SK-N-SH (cell line): ENCODE measurements around the gene ZYG11A. TPM values are rescaled to one million over a fixed set of nuclear protein-coding genes. Genes with fewer than 3 reads are reported as not detected.

Experiments
- CTCF ChIA-PET: fragments of 300-600, 350-600 bp; formaldehyde crosslinking; extraction: SDS; loops from one replicate; lab custom pipeline; 2021; lab: Yijun Ruan, JAX
- POLR2A ChIA-PET: fragments of 350-600 bp; sonication (Branson Sonifier 250); formaldehyde crosslinking; extraction: SDS; loops from one replicate; lab custom pipeline; 2020; ENCODE audit warnings: antibody characterized with exemption, inconsistent platforms; lab: Yijun Ruan, JAX
- DNase-seq: peaks from one replicate; pipeline ENCODE4 v3.0.0; 2012
- H2AFZ ChIP-seq: fragments of 200-600 bp; sonication (generic); 2 replicates; pipeline ENCODE4 v1.8.1; 2016; ENCODE audit warnings: antibody characterized with exemption, mild to moderate bottlenecking, low read depth
- H3F3A ChIP-seq: fragments of 200-600 bp; sonication (generic); replicated peaks from 2 replicates; pipeline ENCODE3; 2016; ENCODE audit warnings: antibody characterized with exemption, mild to moderate bottlenecking; ENCODE audit not compliant: insufficient read depth
- H3K27ac ChIP-seq, 2 experiments: fragments of 200-500 bp in 1 of 2; fragments of 200-600 bp in 1 of 2; sonication (Bioruptor generic) in 1 of 2; sonication (generic), shearing (Covaris generic) in 1 of 2; 2 replicates each; pipeline versions ENCODE4 v1.5.1 to v1.6.1; 2014 to 2016; ENCODE audit warnings: low read depth in 2 of 2, inconsistent platforms in 1 of 2, low read length in 1 of 2, mild to moderate bottlenecking in 1 of 2, mixed read lengths in 1 of 2
- H3K27me3 ChIP-seq: fragments of 200-600 bp; sonication (generic), shearing (Covaris generic); 2 replicates; pipeline ENCODE4 v1.6.1; 2016; ENCODE audit warnings: mixed run types; ENCODE audit not compliant: insufficient read depth
- H3K36me3 ChIP-seq, 2 experiments: fragments of 200-500 bp in 1 of 2; fragments of 200-600 bp in 1 of 2; sonication (Bioruptor generic) in 1 of 2; sonication (generic) in 1 of 2; replicated peaks in 1 of 2; 2 replicates each; pipeline versions ENCODE3 to v1.5.1; 2014 to 2016; ENCODE audit warnings: low read length in 1 of 2, mild to moderate bottlenecking in 1 of 2; ENCODE audit not compliant: insufficient read depth in 2 of 2, control insufficient read depth in 1 of 2
- H3K4me1 ChIP-seq, 2 experiments: fragments of 200-500 bp in 1 of 2; fragments of 200-600 bp in 1 of 2; sonication (Bioruptor generic) in 1 of 2; sonication (generic), shearing (Covaris generic) in 1 of 2; 2 replicates each; pipeline versions ENCODE4 v1.5.1 to v1.6.1; 2014 to 2016; ENCODE audit warnings: low read depth in 1 of 2, low read length in 1 of 2, mixed run types in 1 of 2; ENCODE audit not compliant: insufficient read depth in 2 of 2, control insufficient read depth in 1 of 2
- H3K4me2 ChIP-seq: fragments of 200-600 bp; sonication (generic), shearing (Covaris generic); 2 replicates; pipeline ENCODE4 v1.6.1; 2017; ENCODE audit warnings: mixed run types
- H3K4me3 ChIP-seq, 2 experiments: fragments of 200-500 bp in 1 of 2; fragments of 200-600 bp in 1 of 2; sonication (Bioruptor generic) in 1 of 2; sonication (generic), shearing (Covaris generic) in 1 of 2; 2 replicates each; pipeline versions ENCODE4 v1.5.1 to v1.8.1; 2014 to 2016; ENCODE audit warnings: low read depth in 2 of 2, inconsistent platforms in 1 of 2, low read length in 1 of 2, mild to moderate bottlenecking in 1 of 2, mixed read lengths in 1 of 2, moderate library complexity in 1 of 2
- H3K79me2 ChIP-seq: fragments of 200-600 bp; sonication (generic); 2 replicates; pipeline ENCODE4 v1.8.1; 2017; ENCODE audit warnings: mild to moderate bottlenecking; ENCODE audit not compliant: insufficient read depth
- H3K9ac ChIP-seq: fragments of 200-600 bp; sonication (generic); 2 replicates; pipeline ENCODE4 v1.6.1; 2017; ENCODE audit warnings: mixed run types
- H3K9me2 ChIP-seq: fragments of 200-600 bp; sonication (generic); 2 replicates; pipeline ENCODE4 v1.6.1; 2017; ENCODE audit warnings: mixed run types
- H3K9me3 ChIP-seq: fragments of 200-600 bp; sonication (generic); 2 replicates; pipeline ENCODE4 v1.6.1; 2017; ENCODE audit warnings: mixed run types, mild to moderate bottlenecking, moderate library complexity
- H4K20me1 ChIP-seq: fragments of 200-600 bp; sonication (generic); 2 replicates; pipeline ENCODE4 v1.6.1; 2017; ENCODE audit warnings: mild to moderate bottlenecking, mixed run types; ENCODE audit not compliant: insufficient read depth
- EP300 ChIP-seq, 2 experiments: IDR thresholded peaks; 2 replicates each; pipeline versions ENCODE4 v1.4.0 to v1.6.1; 2012; ENCODE audit warnings: borderline replicate concordance in 1 of 2, low read depth in 1 of 2, low read length in 1 of 2
- EZH2phosphoT487 ChIP-seq: fragments of 200-600 bp; sonication (generic); IDR thresholded peaks from 2 replicates; pipeline ENCODE4 v1.6.1; 2017; ENCODE audit warnings: low read depth, mixed run types, mild to moderate bottlenecking, antibody characterized with exemption, moderate library complexity, borderline replicate concordance
- FOXM1 ChIP-seq: IDR thresholded peaks from 2 replicates; pipeline ENCODE4 v1.4.0; 2012; ENCODE audit warnings: low read depth, mild to moderate bottlenecking
- GABPA ChIP-seq: IDR thresholded peaks from 2 replicates; pipeline ENCODE4 v1.4.0; 2012; ENCODE audit warnings: low read depth, mild to moderate bottlenecking
- GATA2 ChIP-seq: sonication (generic); formaldehyde crosslinking; IDR thresholded peaks from 2 replicates; pipeline ENCODE4 v1.5.0; 2020; ENCODE audit warnings: mild to moderate bottlenecking, missing genetic modification reagents
- NRF1 ChIP-seq: IDR thresholded peaks from 2 replicates; pipeline ENCODE4 v1.6.1; 2012; ENCODE audit warnings: low read depth, mild to moderate bottlenecking, low read length
- POLR2AphosphoS5 ChIP-seq: IDR thresholded peaks from 2 replicates; pipeline ENCODE4 v1.6.1; 2012; ENCODE audit warnings: low read depth, low read length
- RAD21 ChIP-seq: IDR thresholded peaks from 2 replicates; pipeline ENCODE4 v1.6.1; 2012; ENCODE audit warnings: mild to moderate bottlenecking, low read length
- RCOR1 ChIP-seq: fragments of 150-350 bp; IDR thresholded peaks from 2 replicates; pipeline ENCODE4 v1.6.1; 2017; ENCODE audit warnings: antibody characterized with exemption, low read length
- RXRA ChIP-seq: IDR thresholded peaks from 2 replicates; pipeline ENCODE4 v1.4.0; 2012; ENCODE audit warnings: low read depth, mild to moderate bottlenecking, borderline replicate concordance
- SIN3A ChIP-seq: IDR thresholded peaks from 2 replicates; pipeline ENCODE4 v1.6.1; 2012; ENCODE audit warnings: low read depth, mild to moderate bottlenecking, low read length, moderate library complexity, borderline replicate concordance
- YY1 ChIP-seq: IDR thresholded peaks from 2 replicates; pipeline ENCODE4 v1.4.0; 2012; ENCODE audit warnings: low read depth, mild to moderate bottlenecking
- WGBS: methylation state at CpG from one replicate; pipeline ENCODE4 v1.1.6; 2017; ENCODE audit warnings: low lambda C conversion rate; 5-methylcytosine and 5-hydroxymethylcytosine counted together
- polyA plus RNA-seq, 3 experiments: library from polyadenylated mRNA; depleted of rRNA; stranded (reverse); fragments of >200 nt; gene quantifications; 2 replicates each; pipeline ENCODE4 v1.2.3, GENCODE V29; 2012
- TF ChIP-seq, protein P1 (sequence below): fragments of 150-350 bp; IDR thresholded peaks from 2 replicates; pipeline ENCODE4 v1.6.1; 2017; ENCODE audit warnings: antibody characterized with exemption, low read length, low read depth, borderline replicate concordance
- TF ChIP-seq, protein P2 (sequence below): fragments of 200-600 bp; sonication (generic); IDR thresholded peaks from 2 replicates; pipeline ENCODE4 v1.6.1; 2017; ENCODE audit warnings: antibody characterized with exemption, mild to moderate bottlenecking, moderate library complexity
- TF ChIP-seq, protein P3 (sequence below): IDR thresholded peaks from 2 replicates; pipeline ENCODE4; 2012
- TF ChIP-seq, protein P4 (sequence below): IDR thresholded peaks from 2 replicates; pipeline ENCODE4 v1.4.0; 2012; ENCODE audit warnings: low read depth
- TF ChIP-seq, protein P5 (sequence below): IDR thresholded peaks from 2 replicates; pipeline ENCODE4 v1.4.0; 2012; ENCODE audit warnings: low read depth, borderline replicate concordance
- TF ChIP-seq, protein P6 (sequence below): IDR thresholded peaks from 2 replicates; pipeline ENCODE4 v1.6.1; 2012; ENCODE audit warnings: mild to moderate bottlenecking, low read depth, low read length, moderate library complexity

Gene ZYG11A
- polyA plus RNA-seq, 1 of the 3 experiments (the other 2 are of a cell fraction), result 0.41 TPM

DNA sequence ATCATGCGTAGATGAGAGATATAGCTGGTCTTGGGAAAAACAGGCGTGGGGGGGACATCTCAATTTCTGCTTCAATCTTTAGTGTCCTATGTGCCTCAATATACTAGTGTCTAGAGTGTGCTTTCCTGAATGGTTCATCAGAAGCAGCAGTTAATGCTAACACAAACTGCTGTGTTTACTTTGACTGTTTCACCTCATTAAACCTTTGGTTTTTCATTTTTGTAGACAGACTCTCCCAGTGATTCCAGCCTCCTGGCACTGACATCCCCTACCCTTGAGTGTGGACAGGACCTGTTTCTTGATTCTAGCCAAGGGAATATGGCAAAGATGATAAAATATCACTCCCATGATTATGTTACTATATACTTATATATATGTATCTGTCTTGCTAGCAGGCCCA is 37.6 kb downstream of the ZYG11A start:
- ChIA-PET CTCF (no interaction called here), POLR2A (no interaction called here)
- no peak for DNase-seq
- Histone ChIP-seq H4K20me1 (no peaks in the 10 kb centered on the region), H3K36me3 (no peaks in the 10 kb centered on the region), H3K4me2 (no peak overlapping the region), H3K4me3 (no peak overlapping the region), H3F3A (no peaks in the 10 kb centered on the region), H2AFZ (no peak overlapping the region), H3K9ac (no peak overlapping the region), H3K9me2 (no peaks in the 10 kb centered on the region), H3K27me3 (no peaks in the 10 kb centered on the region), H3K27ac (no peak overlapping the region), H3K79me2 (no peaks in the 10 kb centered on the region), H3K4me1 (no peaks in the 10 kb centered on the region), H3K9me3 (no peaks in the 10 kb centered on the region)
- 86% methylated on average over 2 of the region's 2 CpGs for WGBS
- TF ChIP-seq SIN3A (no peak), RXRA (no peak), FOXM1 (no peak)
- TF ChIP-seq, protein P1, sequence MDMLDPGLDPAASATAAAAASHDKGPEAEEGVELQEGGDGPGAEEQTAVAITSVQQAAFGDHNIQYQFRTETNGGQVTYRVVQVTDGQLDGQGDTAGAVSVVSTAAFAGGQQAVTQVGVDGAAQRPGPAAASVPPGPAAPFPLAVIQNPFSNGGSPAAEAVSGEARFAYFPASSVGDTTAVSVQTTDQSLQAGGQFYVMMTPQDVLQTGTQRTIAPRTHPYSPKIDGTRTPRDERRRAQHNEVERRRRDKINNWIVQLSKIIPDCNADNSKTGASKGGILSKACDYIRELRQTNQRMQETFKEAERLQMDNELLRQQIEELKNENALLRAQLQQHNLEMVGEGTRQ, result no peak

DNA sequence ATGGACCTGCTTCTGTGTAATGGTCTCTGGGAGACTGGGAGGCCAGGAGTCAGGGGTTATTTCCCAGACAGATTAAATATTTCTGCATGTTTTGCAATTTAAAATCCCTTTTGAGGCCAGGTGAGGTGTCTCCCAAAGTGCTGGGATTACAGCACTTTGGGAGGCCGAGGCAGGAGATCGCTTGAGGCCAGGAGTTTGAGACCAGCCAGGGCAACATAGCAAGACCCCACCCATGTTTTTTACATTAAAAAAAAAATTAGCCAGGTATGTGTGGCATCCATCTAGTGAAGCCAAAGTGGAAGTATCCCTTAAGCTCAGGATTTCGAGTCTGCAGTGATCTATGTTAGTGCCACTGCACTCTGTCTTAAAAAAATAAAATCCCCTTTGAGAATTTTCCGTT is 44.9 kb downstream of the ZYG11A start:
- Histone ChIP-seq H3K27me3 (no peaks in the 10 kb centered on the region), H3K4me2 (no peak overlapping the region), H3F3A (no peaks in the 10 kb centered on the region), H4K20me1 (no peaks in the 10 kb centered on the region), H3K36me3 (no peaks in the 10 kb centered on the region), H3K9me2 (no peaks in the 10 kb centered on the region), H3K27ac (no peak overlapping the region), H3K4me3 (no peak overlapping the region), H3K79me2 (no peaks in the 10 kb centered on the region), H2AFZ (no peak overlapping the region), H3K9me3 (no peaks in the 10 kb centered on the region), H3K4me1 (no peaks in the 10 kb centered on the region), H3K9ac (no peak overlapping the region)
- CTCF ChIA-PET, result interaction anchor here (1.2 kb wide), 2 partner anchors 30 to 295 kb away, joined by 3 read pairs; no protein-coding TSS in a partner anchor
- POLR2A ChIA-PET, result no interaction called here
- WGBS, result 92% methylated on average over 4 of the region's 4 CpGs
- DNase-seq, result no peak
- TF ChIP-seq, protein P2, sequence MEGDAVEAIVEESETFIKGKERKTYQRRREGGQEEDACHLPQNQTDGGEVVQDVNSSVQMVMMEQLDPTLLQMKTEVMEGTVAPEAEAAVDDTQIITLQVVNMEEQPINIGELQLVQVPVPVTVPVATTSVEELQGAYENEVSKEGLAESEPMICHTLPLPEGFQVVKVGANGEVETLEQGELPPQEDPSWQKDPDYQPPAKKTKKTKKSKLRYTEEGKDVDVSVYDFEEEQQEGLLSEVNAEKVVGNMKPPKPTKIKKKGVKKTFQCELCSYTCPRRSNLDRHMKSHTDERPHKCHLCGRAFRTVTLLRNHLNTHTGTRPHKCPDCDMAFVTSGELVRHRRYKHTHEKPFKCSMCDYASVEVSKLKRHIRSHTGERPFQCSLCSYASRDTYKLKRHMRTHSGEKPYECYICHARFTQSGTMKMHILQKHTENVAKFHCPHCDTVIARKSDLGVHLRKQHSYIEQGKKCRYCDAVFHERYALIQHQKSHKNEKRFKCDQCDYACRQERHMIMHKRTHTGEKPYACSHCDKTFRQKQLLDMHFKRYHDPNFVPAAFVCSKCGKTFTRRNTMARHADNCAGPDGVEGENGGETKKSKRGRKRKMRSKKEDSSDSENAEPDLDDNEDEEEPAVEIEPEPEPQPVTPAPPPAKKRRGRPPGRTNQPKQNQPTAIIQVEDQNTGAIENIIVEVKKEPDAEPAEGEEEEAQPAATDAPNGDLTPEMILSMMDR, result no peak
- TF ChIP-seq GABPA, result no peak
- TF ChIP-seq NRF1, result no peak
- no peak for TF ChIP-seq RAD21
- TF ChIP-seq, protein P3, sequence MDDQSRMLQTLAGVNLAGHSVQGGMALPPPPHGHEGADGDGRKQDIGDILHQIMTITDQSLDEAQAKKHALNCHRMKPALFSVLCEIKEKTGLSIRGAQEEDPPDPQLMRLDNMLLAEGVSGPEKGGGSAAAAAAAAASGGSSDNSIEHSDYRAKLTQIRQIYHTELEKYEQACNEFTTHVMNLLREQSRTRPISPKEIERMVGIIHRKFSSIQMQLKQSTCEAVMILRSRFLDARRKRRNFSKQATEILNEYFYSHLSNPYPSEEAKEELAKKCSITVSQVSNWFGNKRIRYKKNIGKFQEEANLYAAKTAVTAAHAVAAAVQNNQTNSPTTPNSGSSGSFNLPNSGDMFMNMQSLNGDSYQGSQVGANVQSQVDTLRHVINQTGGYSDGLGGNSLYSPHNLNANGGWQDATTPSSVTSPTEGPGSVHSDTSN, result no peak
- no peak for TF ChIP-seq POLR2AphosphoS5
- no peak for TF ChIP-seq YY1
- TF ChIP-seq SIN3A, result no peak
- TF ChIP-seq, protein P1, result no peak
- no peak for TF ChIP-seq EP300 (IDR thresholded peaks at IDR 0.05; ENCODE audit: borderline replicate concordance in 1 of 2, low read depth in 1 of 2, low read length in 1 of 2)
- TF ChIP-seq, protein P4, sequence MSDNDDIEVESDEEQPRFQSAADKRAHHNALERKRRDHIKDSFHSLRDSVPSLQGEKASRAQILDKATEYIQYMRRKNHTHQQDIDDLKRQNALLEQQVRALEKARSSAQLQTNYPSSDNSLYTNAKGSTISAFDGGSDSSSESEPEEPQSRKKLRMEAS, result no peak
- TF ChIP-seq, protein P5, sequence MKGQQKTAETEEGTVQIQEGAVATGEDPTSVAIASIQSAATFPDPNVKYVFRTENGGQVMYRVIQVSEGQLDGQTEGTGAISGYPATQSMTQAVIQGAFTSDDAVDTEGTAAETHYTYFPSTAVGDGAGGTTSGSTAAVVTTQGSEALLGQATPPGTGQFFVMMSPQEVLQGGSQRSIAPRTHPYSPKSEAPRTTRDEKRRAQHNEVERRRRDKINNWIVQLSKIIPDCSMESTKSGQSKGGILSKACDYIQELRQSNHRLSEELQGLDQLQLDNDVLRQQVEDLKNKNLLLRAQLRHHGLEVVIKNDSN, result no peak
- no peak for TF ChIP-seq RCOR1
- TF ChIP-seq, protein P6, sequence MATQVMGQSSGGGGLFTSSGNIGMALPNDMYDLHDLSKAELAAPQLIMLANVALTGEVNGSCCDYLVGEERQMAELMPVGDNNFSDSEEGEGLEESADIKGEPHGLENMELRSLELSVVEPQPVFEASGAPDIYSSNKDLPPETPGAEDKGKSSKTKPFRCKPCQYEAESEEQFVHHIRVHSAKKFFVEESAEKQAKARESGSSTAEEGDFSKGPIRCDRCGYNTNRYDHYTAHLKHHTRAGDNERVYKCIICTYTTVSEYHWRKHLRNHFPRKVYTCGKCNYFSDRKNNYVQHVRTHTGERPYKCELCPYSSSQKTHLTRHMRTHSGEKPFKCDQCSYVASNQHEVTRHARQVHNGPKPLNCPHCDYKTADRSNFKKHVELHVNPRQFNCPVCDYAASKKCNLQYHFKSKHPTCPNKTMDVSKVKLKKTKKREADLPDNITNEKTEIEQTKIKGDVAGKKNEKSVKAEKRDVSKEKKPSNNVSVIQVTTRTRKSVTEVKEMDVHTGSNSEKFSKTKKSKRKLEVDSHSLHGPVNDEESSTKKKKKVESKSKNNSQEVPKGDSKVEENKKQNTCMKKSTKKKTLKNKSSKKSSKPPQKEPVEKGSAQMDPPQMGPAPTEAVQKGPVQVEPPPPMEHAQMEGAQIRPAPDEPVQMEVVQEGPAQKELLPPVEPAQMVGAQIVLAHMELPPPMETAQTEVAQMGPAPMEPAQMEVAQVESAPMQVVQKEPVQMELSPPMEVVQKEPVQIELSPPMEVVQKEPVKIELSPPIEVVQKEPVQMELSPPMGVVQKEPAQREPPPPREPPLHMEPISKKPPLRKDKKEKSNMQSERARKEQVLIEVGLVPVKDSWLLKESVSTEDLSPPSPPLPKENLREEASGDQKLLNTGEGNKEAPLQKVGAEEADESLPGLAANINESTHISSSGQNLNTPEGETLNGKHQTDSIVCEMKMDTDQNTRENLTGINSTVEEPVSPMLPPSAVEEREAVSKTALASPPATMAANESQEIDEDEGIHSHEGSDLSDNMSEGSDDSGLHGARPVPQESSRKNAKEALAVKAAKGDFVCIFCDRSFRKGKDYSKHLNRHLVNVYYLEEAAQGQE, result no peak
- no peak for TF ChIP-seq GATA2 (CRISPR knock-in tag)
- no peak for TF ChIP-seq EZH2phosphoT487
